Stimulated activated naive CD4-positive, alpha-beta T cell treated with Interleukin-2 at 50 U/mL for 16 hours (primary cell): ENCODE measurements around the gene SYMPK.
"Not testable (repeated sequence)": the region's sequence is repeated elsewhere in the genome, so short reads cannot be mapped to it uniquely, and the experiment has no call there.

ENCODE experiments used
- DNase-seq: peaks from one replicate; lab custom pipeline; 2025; lab: John Stamatoyannopoulos, UW

Gene SYMPK

GRCh38 chr19:45862564-45863334 lies at the start of gene SYMPK:
Gene SYMPK, minus strand, starts transcription at chr19:45863147. Its CDS starts 8,652 bp downstream, at chr19:45854495.
- DNase-seq = peak; percentile 99

- DNase-seq = no peak
Measured at GRCh38 chr19:45911291-45911690, 48.3 kb upstream of the SYMPK start.

- DNase-seq = no peak
Measured at GRCh38 chr19:45908956-45909355, 46.0 kb upstream of the SYMPK start.

- DNase-seq = no peak
Measured at GRCh38 chr19:45906221-45906620, 43.3 kb upstream of the SYMPK start.

- no peak for DNase-seq
Measured at GRCh38 chr19:45905011-45905410, 42.1 kb upstream of the SYMPK start.

GRCh38 chr19:45902651-45903625 lies 40.0 kb upstream of the SYMPK start:
- DNase-seq = peak; percentile 97

GRCh38 chr19:45901912-45902650 lies 39.1 kb upstream of the SYMPK start, which contains the start of gene MYPOP:
Gene MYPOP, minus strand, starts transcription at chr19:45902613. Its CDS starts 840 bp downstream, at chr19:45901773.
- DNase-seq = no peak

GRCh38 chr19:45901432-45901911 lies 38.5 kb upstream of the SYMPK start:
- peak; percentile 11 for DNase-seq

GRCh38 chr19:45900738-45901431 lies 37.9 kb upstream of the SYMPK start:
- no peak for DNase-seq

- no peak for DNase-seq
Measured at GRCh38 chr19:45899919-45900589, 37.1 kb upstream of the SYMPK start.

- no peak for DNase-seq
Measured at GRCh38 chr19:45899253-45899652, 36.3 kb upstream of the SYMPK start.

- no peak for DNase-seq
Measured at GRCh38 chr19:45897261-45897812, 34.4 kb upstream of the SYMPK start.

GRCh38 chr19:45895983-45896599 lies 33.1 kb upstream of the SYMPK start:
- DNase-seq = not testable (repeated sequence)

- DNase-seq = no peak
Measured at GRCh38 chr19:45895519-45895972, 32.6 kb upstream of the SYMPK start.

- no peak for DNase-seq
Measured at GRCh38 chr19:45890877-45891276, 27.9 kb upstream of the SYMPK start.

GRCh38 chr19:45889210-45889885 lies 26.4 kb upstream of the SYMPK start:
- DNase-seq = no peak

GRCh38 chr19:45887200-45887710 lies 24.3 kb upstream of the SYMPK start:
- DNase-seq = no peak

- DNase-seq = peak; percentile 87
Measured at GRCh38 chr19:45886427-45887199, 23.7 kb upstream of the SYMPK start.
